Rectal smooth muscle tissue (tissue), 1 donor: ENCODE measurements around the gene CPEB1.
"Not testable (repeated sequence)": the region's sequence is repeated elsewhere in the genome, so short reads cannot be mapped to it uniquely, and the experiment has no call there.

Source experiments
- H3K27ac ChIP-seq: one replicate; pipeline ENCODE4 v1.7.0; 2013; ENCODE audit warnings: low read depth, low read length, inconsistent platforms
- H3K27me3 ChIP-seq: one replicate; pipeline ENCODE4 v1.7.0; 2013; ENCODE audit warnings: low read length; ENCODE audit not compliant: control insufficient read depth, insufficient read depth
- H3K36me3 ChIP-seq: one replicate; pipeline ENCODE4 v1.7.0; 2013; ENCODE audit warnings: low read length; ENCODE audit not compliant: control insufficient read depth, insufficient read depth
- H3K4me1 ChIP-seq: one replicate; pipeline ENCODE4 v1.7.0; 2013; ENCODE audit warnings: low read length; ENCODE audit not compliant: control insufficient read depth, insufficient read depth
- H3K4me3 ChIP-seq: one replicate; pipeline ENCODE4 v1.7.0; 2013; ENCODE audit warnings: low read length
- H3K9ac ChIP-seq: one replicate; pipeline ENCODE4 v1.7.0; 2013; ENCODE audit warnings: low read length

CPEB1 gene

GRCh38 chr15:82536409-82537350 lies 110.5 kb downstream of the CPEB1 start:
- H3K4me1 ChIP-seq = peaks cover 9% of the 10 kb centered on the region
- no peak overlapping the region for H3K4me3 ChIP-seq
- no peaks in the 10 kb centered on the region for H3K27me3 ChIP-seq
- no peak overlapping the region for H3K27ac ChIP-seq
- no peak overlapping the region for H3K9ac ChIP-seq
- peaks cover 24% of the 10 kb centered on the region for H3K36me3 ChIP-seq

DNA sequence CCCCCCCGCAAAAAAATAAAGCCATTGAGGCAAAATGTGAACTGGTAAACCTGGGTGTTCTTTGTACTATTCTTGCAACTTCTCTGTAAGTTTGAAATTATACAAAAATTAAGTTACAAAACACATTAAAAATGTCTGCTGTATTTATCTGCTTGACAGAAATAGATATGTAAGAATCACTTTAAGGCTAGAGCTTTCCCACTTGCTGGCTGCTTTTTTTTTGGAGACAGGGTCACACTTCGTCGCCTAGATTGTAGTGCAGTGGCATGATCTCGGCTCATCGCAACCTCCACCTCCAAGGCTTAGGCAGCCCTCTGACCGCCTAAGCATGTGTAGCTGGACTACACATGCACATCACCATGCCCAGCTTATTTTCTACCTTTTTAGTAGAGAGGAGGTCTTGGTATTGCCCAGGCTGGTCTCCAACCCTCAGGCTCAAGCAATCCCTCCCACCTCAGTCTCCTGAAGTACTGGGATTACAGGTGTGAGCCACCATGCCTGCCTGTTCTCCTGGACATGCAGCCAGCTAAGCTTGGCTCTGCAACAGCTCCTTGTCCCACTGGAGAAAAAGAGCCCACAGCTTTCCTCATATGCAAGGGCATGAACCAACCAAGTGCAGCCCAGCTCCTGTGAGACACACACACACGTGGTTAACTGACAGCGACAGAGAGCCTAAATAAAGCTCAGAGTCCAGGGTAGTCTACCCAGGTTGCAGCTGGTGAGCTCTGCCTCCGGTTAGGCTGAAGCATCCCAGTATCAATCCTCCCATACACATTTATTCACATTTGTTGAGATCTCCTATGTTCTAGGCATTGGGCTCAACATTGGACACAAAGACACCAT lies 111.4 kb downstream of the CPEB1 start:
- H3K9ac ChIP-seq = no peak overlapping the region

DNA sequence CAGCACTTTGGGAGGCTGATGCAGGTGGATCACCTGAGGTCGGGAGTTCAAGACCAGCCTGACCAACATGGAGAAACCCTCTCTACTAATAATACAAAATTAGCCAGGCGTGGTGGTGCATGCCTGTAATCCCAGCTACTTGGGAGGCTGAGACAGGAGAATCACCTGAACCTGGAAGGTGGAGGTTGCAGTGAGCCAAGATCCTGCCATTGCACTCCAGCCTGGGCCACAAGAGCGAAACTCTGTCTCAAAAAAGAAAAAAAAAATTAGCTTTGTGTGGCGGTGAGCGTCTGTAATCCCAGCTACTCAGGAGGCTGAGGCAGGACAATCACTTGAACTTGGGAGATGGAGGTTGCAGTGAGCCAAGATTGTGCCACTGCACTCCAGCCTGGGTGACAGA lies 112.0 kb downstream of the CPEB1 start:
- not testable (repeated sequence) for H3K4me3 ChIP-seq, H3K4me1 ChIP-seq, H3K9ac ChIP-seq, H3K27ac ChIP-seq, H3K27me3 ChIP-seq
- H3K36me3 ChIP-seq = peaks cover 24% of the 10 kb centered on the region

More for the DNA sequence above, 111.4 kb downstream of the CPEB1 start:
- H3K27me3 ChIP-seq = no peaks in the 10 kb centered on the region
- H3K4me3 ChIP-seq = no peak overlapping the region
- peaks cover 4% of the 10 kb centered on the region for H3K4me1 ChIP-seq
- H3K27ac ChIP-seq = no peak overlapping the region
- H3K36me3 ChIP-seq = peaks cover 24% of the 10 kb centered on the region

DNA sequence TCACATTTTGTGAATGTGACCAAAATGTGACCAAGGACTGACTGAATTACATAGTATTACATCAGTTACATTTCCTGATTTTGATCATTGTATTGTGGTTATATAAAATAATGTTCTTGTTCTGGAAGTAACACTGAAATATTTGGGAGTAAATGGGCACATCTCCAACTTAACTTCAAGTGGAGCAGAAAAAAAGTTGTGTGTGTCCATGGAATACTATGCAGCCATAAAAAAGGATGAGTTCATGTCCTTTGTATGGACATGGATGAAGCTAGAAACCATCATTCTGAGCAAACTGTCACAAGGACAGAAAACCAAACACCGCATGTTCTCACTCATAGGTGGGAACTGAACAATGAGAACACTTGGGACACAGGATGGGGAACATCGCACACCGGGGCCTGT lies 112.7 kb downstream of the CPEB1 start:
- not testable (repeated sequence) for H3K27ac ChIP-seq, H3K4me3 ChIP-seq, H3K4me1 ChIP-seq, H3K9ac ChIP-seq, H3K27me3 ChIP-seq
- H3K36me3 ChIP-seq = peaks cover 24% of the 10 kb centered on the region

DNA sequence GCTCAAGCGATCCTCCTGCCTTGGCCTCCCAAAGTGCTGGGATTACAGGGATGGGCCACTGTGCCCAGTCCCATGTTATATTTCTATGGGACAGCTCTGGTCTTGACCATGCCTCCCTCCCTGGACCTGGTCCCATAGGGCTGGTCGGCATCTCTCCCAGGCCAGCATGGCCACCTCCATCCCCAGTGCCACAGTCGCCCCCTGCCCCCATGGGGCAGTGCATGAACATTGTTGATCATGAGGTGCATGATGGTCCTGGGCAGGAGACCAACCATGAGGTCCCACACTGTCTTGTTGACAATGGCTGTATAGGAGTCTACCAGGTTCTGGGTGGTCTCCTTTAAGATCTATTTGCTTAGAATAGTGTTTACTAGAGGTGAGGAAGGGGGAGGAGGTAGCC lies 113.4 kb downstream of the CPEB1 start:
- no peak overlapping the region for H3K27ac ChIP-seq
- H3K4me1 ChIP-seq = peaks cover 2% of the 10 kb centered on the region
- no peak overlapping the region for H3K4me3 ChIP-seq
- peaks cover 24% of the 10 kb centered on the region for H3K36me3 ChIP-seq
- no peak overlapping the region for H3K9ac ChIP-seq
- H3K27me3 ChIP-seq = no peaks in the 10 kb centered on the region

DNA sequence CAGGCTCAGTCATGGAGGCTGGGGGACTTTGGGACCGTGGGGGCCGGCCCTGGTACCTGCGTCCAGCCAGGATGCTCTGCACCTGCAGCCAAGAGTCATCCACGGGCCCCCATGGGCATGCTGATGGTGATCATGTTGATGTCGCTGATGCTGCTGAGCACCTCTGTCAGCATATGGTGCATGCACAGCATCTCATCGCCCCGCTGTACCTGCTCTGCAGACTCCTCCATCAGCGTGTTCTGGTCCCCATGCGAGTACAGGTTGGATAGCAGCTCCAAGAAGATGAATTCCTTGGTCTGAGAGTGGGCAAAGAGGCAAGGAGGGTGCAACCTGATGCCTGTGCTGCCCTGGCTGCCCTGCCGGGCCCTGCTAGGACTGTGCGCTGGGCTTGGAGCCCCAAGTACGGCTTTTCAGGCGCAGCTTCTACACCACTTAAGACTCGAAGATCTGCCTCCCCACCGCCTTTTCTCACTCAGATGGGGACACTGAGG lies 114.1 kb downstream of the CPEB1 start:
- H3K4me3 ChIP-seq = no peak overlapping the region
- no peak overlapping the region for H3K9ac ChIP-seq
- no peak overlapping the region for H3K27ac ChIP-seq
- peaks cover 2% of the 10 kb centered on the region for H3K4me1 ChIP-seq
- no peaks in the 10 kb centered on the region for H3K27me3 ChIP-seq
- peaks cover 17% of the 10 kb centered on the region for H3K36me3 ChIP-seq

GRCh38 chr15:82532383-82532990 lies 114.7 kb downstream of the CPEB1 start:
- peaks cover 2% of the 10 kb centered on the region for H3K4me1 ChIP-seq
- no peaks in the 10 kb centered on the region for H3K27me3 ChIP-seq

GRCh38 chr15:82531496-82532382 lies 115.4 kb downstream of the CPEB1 start:
- Histone ChIP-seq H3K27me3 (no peaks in the 10 kb centered on the region), H3K9ac (no peak overlapping the region), H3K27ac (no peak overlapping the region), H3K4me1 (peaks cover 2% of the 10 kb centered on the region), H3K36me3 (peaks cover 7% of the 10 kb centered on the region), H3K4me3 (no peak overlapping the region)

More at GRCh38 chr15:82532383-82532990, 114.7 kb downstream of the CPEB1 start:
- no peak overlapping the region for H3K4me3 ChIP-seq
- no peak overlapping the region for H3K9ac ChIP-seq
- H3K27ac ChIP-seq = no peak overlapping the region
- peaks cover 12% of the 10 kb centered on the region for H3K36me3 ChIP-seq

- Histone ChIP-seq H3K4me1 (peaks cover 2% of the 10 kb centered on the region), H3K4me3 (peak overlapping the region; percentile 65), H3K27me3 (no peaks in the 10 kb centered on the region), H3K9ac (no peak overlapping the region), H3K36me3 (no peaks in the 10 kb centered on the region), H3K27ac (no peak overlapping the region)
These were observed 116.4 kb downstream of the CPEB1 start for GRCh38 chr15:82530606-82531379.

DNA sequence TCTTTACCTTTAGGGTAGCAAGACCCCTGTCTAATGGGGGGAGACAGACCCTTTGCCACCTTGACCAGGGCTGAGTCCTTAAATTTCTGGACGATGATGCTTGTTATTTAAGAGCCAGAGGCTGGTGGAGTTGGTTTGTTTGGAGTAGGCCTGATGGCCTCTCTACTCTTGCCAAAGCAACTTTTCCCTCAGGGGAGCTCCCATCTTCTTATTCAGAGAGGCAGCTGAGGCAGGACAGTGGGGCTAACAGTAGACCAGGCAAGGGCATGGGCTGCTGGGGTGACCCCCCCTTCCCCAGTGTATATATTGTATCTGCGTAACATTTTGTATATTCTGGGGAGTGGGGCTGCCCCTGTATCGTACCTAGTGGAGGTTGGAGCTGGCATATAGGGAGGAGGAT lies 117.2 kb downstream of the CPEB1 start:
- H3K27me3 ChIP-seq = no peaks in the 10 kb centered on the region
- H3K36me3 ChIP-seq = no peaks in the 10 kb centered on the region
- no peak overlapping the region for H3K9ac ChIP-seq

GRCh38 chr15:82513587-82513986 lies 133.6 kb downstream of the CPEB1 start:
- H3K27ac ChIP-seq, H3K9ac ChIP-seq, H3K4me1 ChIP-seq, H3K27me3 ChIP-seq, H3K4me3 ChIP-seq, H3K36me3 ChIP-seq: not testable (repeated sequence)

More for the DNA sequence above, 117.2 kb downstream of the CPEB1 start:
- Histone ChIP-seq H3K4me1 (peaks cover 2% of the 10 kb centered on the region), H3K4me3 (no peak overlapping the region), H3K27ac (no peak overlapping the region)
